H1 (cell line): ENCODE results near the gene SLC25A36.
"Not testable (repeated sequence)": the region's sequence is repeated elsewhere in the genome, so short reads cannot be mapped to it uniquely, and the experiment has no call there.

Experiments used
- BCL11A ChIP-seq, 2 experiments: IDR thresholded peaks; one replicate each; pipeline ENCODE4 v1.6.1; 2011; ENCODE audit warnings: low read depth in 2 of 2, low read length in 2 of 2, mild to moderate bottlenecking in 2 of 2
- CTCF ChIP-seq, 3 experiments: IDR thresholded peaks; 1 replicate in 2 of 3; 2 replicates in 1 of 3; pipeline versions ENCODE4 v1.5.1 to v1.6.1; 2011; ENCODE audit warnings: low read length in 3 of 3, mild to moderate bottlenecking in 3 of 3, inconsistent platforms in 2 of 3, low read depth in 1 of 3, moderate library complexity in 1 of 3; ENCODE audit not compliant: insufficient read depth in 1 of 3; ENCODE audit errors: control extremely low read depth in 1 of 3
- EGR1 ChIP-seq: IDR thresholded peaks from 2 replicates; pipeline ENCODE4 v1.6.1; 2011; ENCODE audit warnings: low read depth, low read length, borderline replicate concordance
- EZH2 ChIP-seq: fragments of 200-600 bp; sonication (generic); IDR thresholded peaks from 2 replicates; pipeline ENCODE4 v1.7.1; 2012; ENCODE audit warnings: low read depth, mild to moderate bottlenecking, moderate library complexity, low read length, inconsistent platforms; ENCODE audit not compliant: severe bottlenecking
- POLR2A ChIP-seq, 2 experiments: IDR thresholded peaks; 1 replicate in 1 of 2; 2 replicates in 1 of 2; pipeline ENCODE4 v1.6.1; 2011; ENCODE audit warnings: low read depth in 2 of 2, low read length in 2 of 2, mild to moderate bottlenecking in 2 of 2; ENCODE audit errors: control extremely low read depth in 1 of 2
- RXRA ChIP-seq: IDR thresholded peaks from 2 replicates; pipeline ENCODE4 v1.6.1; 2011; ENCODE audit warnings: low read depth, mild to moderate bottlenecking, low read length, moderate library complexity; ENCODE audit not compliant: insufficient read depth
- TEAD4 ChIP-seq: IDR thresholded peaks from 2 replicates; pipeline ENCODE4 v1.6.1; 2012; ENCODE audit warnings: low read depth, low read length, inconsistent platforms, mixed read lengths

GRCh38 chr3:140994861-140995260 lies 53.2 kb downstream of the SLC25A36 start:
- TF ChIP-seq RXRA; CTCF (IDR thresholded peaks at IDR 0.05; ENCODE audit: control extremely low read depth in 1 of 3, insufficient read depth in 1 of 3, low read depth in 1 of 3, low read length in 3 of 3); POLR2A (IDR thresholded peaks at IDR 0.05; ENCODE audit: control extremely low read depth in 1 of 2, low read depth in 2 of 2, low read length in 2 of 2); EGR1; EZH2; BCL11A (IDR thresholded peaks at IDR 0.05; ENCODE audit: low read depth in 2 of 2, low read length in 2 of 2); TEAD4: not testable (repeated sequence)
